Skeletal muscle cell (primary cell): ENCODE data around the gene ARFIP2.
"Not testable (repeated sequence)": the region's sequence is repeated elsewhere in the genome, so short reads cannot be mapped to it uniquely, and the experiment has no call there.

Source experiments
- DNase-seq: peaks from one replicate; pipeline ENCODE4 v3.0.0-alpha.2; 2010; ENCODE audit warnings: low read depth
- H3K4me3 ChIP-seq: 2 replicates; pipeline ENCODE4 v1.5.1; 2011; ENCODE audit warnings: low read depth, mild to moderate bottlenecking, control low read depth, low read length, moderate library complexity

ARFIP2 gene, protein sequence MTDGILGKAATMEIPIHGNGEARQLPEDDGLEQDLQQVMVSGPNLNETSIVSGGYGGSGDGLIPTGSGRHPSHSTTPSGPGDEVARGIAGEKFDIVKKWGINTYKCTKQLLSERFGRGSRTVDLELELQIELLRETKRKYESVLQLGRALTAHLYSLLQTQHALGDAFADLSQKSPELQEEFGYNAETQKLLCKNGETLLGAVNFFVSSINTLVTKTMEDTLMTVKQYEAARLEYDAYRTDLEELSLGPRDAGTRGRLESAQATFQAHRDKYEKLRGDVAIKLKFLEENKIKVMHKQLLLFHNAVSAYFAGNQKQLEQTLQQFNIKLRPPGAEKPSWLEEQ

DNA sequence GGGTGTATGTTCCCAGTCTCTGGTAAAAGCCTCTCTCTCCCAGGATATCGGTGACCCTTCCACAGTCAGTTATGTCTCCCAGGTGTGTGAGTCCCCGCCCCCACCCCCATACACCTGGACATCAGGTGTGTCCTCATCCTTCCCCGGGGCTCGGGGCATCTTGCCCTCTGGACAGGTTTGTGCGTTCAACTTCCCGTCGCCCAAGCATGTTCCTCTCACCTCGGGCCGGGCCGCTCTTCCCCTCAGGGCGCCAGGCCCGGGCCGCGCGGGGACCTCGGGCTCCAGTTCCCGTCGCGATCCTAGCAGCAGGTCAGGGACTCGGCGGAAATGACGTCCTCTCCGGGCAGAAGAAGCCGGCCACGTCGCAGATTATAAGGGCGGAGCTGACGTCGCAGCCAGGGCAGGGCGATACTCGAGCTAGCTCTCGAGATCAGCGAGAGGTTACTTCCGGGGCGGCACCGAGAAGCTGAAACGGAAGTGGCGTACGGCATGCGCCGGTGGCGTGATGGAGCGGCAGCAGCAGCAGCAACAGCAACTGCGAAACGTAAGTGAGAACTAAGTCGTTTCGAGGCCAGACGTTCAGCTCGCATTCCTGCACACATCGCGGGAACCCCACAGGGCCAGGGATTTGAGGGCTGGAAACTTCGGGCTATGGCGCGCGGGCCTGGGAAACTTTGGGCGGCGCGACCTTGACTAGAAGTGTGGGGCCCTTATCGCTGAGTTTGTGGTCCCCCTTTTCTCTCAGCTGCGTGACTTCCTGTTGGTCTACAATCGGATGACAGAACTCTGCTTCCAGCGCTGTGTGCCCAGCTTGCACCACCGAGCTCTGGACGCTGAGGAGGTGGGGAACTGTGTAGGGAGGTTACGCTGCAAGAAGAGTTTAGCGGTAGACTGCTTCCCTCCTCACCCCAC is at the start of gene ARFIP2, which contains the start of gene TIMM10B:
Gene ARFIP2 (minus strand): TSS at position 320 of the 912 bp plus-strand sequence. CDS start 910 bp downstream, outside the sequence.
Gene TIMM10B (plus strand): TSS at position 490 of the 912 bp plus-strand sequence. CDS start 16 bp downstream, at position 506.
- H3K4me3 ChIP-seq = peak within 1 kb of the TSS; percentile 80
- peak; percentile 92 for DNase-seq

DNA sequence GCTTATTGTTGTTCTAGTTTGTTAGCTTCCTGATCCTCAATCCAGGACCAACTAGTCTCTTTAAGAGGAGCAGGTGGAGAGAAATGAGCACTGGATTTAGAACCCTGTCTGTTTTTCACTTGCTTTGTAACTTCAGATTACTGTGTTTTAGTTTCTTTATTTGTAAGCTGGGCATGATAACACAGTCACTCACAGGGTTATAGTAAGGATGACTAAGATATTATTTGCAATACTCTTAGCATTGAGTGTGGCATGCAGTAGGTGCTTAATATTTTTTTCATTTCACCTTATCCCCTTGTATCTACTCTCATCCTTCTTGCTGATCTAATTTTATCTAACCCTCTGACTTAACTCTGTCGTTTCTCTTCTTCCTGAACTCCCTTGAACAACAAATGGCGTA is 49.7 kb upstream of the ARFIP2 start:
- H3K4me3 ChIP-seq = no peak overlapping the region
- DNase-seq = no peak

DNA sequence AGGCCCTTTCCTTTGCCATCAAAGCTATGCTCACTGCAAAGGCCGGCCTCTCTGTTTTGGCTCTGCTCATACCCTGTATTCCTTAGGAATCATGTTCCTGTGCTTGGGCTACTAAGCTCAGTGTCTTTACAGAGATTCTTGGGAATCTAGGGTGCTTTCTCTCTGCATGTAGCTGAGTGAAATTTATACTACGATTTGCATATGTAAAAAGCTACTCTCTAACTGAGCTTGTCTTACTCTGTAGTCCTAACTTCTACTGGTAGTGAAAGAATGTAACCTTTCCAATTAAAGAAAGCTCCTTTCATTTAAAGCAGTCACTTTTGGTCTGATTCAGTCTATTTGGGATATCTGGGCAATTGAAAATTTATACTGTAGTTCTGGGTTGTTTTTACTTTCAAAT is 48.1 kb upstream of the ARFIP2 start:
- DNase-seq = no peak
- no peak overlapping the region for H3K4me3 ChIP-seq

DNA sequence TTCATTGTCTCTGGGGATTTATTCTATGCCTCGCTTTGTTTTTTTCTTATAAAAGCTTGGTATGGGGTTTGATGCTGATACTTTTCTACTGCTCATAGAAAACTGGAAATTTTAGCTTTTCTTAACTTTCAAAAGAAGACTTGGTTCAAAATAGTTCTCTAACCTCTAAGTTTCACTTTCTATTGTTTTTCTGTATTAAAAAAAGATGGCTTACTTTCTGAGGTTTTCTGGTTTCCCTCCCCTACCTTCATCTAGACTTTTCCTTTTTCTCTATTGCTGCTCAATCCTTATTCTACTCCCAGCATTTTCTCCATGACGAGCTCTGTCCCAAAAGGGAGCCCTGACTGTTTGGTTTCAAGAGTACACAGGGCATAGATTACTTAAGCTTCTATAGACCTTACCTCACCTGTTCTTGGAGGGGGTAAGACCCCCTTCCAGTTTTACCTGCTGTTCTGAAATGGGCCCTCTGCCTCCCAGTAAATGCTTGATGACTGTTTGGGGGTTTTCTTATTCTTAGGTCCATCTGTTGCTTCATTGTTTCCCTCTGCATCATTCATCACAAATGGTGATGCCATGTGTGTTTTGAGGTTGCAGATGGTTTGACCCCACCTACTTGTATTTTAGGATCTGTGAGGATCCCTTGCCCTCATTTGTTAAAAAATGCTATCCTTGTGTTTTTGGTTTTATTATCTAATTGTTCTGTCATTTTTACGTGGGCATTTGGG is 45.4 kb upstream of the ARFIP2 start:
- no peak for DNase-seq
- no peak overlapping the region for H3K4me3 ChIP-seq

DNA sequence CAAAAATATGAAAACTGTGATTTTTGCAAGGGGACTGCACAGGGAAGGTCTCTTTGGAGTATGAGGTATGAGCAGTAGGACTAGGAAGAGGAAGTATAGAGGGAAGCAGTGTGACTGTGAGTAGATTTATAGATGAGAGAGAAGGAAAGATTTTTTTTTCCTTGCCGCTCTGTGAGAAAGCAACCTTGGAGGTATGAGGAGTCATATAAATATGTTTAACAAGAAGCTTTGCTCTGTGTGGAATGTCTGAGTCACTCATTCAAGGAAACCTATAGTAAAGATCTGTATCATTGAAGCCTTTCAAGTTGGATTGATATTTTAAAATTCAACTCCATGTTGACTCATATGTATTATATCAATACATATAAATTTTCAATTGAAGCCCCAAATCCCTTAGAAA is 42.1 kb upstream of the ARFIP2 start:
- no peak overlapping the region for H3K4me3 ChIP-seq
- DNase-seq = no peak

DNA sequence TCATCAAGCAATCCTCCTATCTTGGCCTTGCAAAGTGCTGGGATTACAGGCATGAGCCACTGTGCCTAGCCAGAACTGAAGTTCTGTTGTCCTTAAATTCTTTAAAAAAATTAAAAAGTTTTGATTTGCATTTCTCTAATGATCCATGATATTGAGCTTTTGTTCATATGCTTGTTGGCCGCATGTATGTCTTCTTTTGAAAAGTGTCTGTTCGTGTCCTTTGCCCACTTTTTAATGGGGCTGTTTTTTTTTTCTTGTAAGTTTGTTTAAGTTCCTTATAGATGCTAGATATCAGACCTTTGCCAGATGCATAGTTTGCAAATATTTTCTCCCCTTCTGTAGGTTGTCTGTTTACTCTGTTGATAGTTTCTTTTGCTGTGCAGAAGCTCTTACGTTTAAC is 40.8 kb upstream of the ARFIP2 start:
- not testable (repeated sequence) for H3K4me3 ChIP-seq, DNase-seq

DNA sequence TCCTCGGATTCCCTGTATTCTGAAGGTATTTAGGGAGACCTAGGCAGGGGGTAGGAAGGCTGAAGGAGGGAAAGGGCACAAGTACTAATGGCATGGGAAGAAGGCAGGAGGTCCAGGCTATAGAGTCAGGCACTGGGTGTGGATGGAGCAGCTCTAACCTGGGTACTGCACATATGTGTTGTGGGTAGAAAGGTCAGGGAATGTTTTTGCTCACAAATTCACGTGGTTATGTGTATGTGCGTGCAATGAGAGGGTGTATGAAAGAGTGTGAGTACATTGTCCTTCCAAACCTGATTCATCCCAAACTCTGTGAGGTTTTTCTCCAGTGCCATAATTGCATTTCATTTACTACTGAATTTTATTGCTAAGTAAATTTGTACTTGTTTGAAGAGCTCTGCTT is 39.1 kb upstream of the ARFIP2 start:
- H3K4me3 ChIP-seq = no peak overlapping the region
- no peak for DNase-seq

DNA sequence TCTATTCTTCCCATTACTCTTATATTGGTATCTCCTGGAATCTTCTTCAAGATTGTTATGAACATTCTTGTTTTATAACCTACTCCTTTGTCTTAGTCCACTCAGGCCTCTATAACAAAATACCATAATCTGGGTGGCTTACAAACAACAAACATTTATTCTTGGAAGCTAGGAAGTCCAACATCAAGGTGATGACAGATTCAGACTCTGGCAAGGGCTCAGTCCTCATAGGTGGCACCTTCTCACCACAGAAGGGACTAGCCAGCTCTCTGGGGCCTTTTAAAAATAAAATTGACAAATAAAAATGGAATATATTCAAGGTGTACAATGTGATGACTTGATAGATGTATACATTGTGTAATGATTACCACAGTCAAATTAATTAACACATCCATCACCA is 35.7 kb upstream of the ARFIP2 start:
- DNase-seq = no peak
- no peak overlapping the region for H3K4me3 ChIP-seq

DNA sequence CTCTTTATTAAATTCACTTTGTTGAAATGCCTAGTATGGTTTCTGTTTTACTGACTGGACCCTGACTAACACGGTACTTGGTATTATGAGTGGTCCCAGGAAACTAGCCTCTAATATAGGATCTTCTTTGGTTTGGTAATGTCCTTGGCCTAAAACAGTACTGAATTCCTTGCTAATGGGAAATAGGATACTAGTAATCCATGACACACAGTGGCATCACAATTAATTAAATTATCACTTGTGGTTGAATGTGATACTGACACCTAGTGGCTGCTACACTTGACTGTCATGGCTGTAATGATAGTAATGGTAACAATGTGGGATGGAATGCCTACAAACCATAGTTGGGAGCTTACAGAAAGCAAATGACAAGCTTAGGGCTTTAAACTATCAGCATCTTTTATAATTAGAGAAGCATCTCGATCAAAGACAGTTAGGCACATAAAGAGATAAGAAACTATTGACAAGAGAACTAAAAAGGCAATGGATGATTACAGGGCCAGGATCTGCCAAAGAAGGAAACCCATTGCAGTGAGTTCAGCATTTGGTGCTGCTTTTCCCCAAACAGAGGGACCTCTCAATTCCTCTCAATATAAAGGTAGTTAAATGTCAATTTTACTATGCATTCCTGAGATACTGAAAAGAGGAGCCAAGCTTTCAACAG is 24.6 kb upstream of the ARFIP2 start:
- DNase-seq = no peak
- H3K4me3 ChIP-seq = no peak overlapping the region

DNA sequence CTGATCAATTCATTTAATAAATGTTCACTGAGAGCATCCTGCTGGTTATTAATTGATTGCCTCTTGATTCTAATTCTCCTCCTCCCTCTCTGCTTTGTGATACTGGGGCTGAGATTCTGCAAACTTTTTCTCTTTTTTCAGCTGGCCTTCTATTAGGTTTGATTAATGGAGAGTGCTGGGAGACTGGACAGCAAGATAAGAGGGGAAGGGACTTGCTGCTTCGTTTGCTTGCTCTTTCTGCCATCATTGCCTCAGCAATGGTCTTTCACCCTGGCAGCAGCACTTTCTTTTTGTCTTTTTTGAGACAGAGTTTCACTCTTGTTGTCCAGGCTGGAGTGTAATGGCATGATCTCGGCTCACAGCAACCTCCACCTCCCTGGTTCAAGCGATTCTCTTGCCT is 23.0 kb upstream of the ARFIP2 start:
- DNase-seq = no peak
- H3K4me3 ChIP-seq = no peak overlapping the region

DNA sequence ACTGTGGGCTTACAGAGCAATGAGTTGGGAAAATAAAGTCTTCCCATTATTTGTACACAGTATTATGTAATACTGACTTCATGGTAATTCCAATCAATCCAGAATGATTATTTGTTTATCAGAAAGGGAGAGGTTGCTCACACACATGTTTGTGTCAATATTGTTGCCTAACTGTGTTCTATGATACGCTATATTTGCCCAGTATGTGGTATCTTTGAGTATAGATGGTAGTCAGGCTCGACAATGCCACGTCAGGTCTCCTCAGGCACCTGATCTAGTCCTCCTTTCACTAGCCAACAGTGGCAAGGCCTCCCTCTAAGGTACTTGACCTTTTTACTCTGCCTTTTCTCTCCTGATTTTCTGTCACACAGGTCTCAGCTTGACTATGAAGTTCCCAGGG is 21.3 kb upstream of the ARFIP2 start:
- H3K4me3 ChIP-seq = no peak overlapping the region
- DNase-seq = no peak

DNA sequence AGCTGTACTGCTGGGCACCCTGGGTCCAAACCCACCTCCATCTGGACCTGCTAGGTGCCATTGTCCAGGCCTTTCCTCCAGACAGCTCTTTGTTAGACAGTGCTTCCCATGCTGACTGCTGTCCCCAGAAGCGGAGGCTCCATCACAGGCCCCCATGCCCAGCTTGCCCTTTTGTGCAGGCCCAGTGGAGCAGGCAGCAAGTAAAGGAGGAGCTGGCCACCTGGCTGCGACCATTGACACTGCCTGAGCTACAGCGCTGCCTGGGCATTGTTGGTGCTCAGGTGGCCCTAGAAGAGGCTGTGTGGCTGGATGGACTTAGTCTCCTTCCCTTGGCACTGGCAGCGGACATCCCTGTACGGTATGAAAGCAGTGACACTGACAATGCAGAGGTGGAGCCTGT is 17.4 kb upstream of the ARFIP2 start:
- no peak overlapping the region for H3K4me3 ChIP-seq
- DNase-seq = no peak

DNA sequence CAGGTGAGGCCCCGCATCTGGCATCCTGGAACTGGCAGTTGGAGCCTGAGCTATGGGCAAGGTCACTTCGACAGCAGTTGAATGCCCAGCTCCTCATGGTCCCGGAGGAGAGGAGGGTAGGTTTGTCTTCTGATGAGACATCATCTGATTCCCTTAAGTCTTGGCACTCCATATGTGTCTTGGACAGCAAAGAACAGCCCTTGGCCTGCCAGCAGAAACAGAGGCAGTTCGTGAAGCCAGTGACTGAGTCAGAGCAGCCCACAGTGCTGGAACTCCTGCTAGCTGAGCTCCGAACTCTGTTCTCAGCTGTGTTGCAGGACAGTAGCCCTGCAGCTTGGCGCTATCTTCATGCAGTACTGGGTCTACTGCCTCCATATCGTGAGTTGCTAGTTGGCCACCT is 17.0 kb upstream of the ARFIP2 start:
- H3K4me3 ChIP-seq = no peak overlapping the region
- no peak for DNase-seq

DNA sequence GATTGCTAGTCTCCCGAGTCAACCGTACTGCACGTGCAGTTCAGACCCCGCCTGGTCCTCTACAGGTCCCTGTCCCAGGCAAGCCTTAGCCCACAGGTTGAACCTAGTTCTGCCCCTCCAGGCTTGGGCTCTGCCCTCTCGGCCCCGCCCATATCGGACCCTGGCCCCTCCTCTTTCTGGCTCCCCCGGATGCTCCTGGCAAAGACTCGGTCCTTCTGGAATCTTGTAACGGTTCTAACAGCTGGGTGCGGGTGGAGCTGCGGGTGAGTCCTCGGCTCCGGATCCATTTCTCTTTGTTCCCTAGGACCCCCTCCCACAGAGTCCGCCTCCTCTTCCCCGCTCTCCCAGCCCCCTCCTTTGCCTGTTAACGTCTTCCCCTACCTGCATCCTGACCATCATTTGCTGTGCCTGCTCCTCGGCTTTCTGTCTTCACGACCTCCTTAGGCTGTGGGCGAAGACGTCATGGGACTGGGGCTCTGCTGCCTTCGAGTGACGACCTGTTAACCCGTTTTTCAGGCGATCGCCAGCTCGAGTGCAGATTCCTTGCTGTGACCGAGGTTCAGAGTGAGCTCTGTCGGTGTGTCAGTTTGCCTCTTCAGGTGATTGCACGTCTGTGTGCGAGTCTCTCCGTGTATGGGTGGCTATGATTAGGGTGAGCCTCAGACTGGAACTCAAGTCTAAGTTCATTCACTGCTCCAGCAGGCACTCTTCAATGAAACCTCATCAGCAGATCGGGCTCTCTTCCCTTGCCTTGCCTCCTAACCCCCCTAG is 16.1 kb upstream of the ARFIP2 start, which contains the start of gene DNHD1:
Gene DNHD1 (plus strand): TSS at position 212 of the 771 bp plus-strand sequence. CDS start 936 bp downstream, outside the sequence.
- H3K4me3 ChIP-seq = no peak within 1 kb of the TSS
- DNase-seq = no peak

DNA sequence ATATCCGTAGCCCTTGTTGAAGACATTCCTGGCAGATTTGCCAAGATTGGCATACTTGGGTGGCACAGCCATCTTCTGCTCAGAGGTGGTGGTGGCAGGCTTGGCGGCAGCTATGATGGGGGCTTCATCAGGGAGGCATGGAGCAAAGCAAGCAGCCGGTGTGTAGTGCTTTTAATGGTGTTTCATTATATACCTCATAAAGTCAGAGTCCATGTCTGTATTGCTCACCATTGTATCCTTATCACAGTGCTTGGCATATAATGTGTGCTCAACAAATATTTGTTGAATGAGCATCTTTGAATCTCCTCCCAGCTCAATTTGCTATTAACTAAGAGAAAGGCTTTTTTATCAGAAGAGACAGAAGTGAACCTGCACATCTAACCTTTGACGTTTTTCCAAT is 8.2 kb upstream of the ARFIP2 start:
- H3K4me3 ChIP-seq = no peak overlapping the region
- DNase-seq = no peak

DNA sequence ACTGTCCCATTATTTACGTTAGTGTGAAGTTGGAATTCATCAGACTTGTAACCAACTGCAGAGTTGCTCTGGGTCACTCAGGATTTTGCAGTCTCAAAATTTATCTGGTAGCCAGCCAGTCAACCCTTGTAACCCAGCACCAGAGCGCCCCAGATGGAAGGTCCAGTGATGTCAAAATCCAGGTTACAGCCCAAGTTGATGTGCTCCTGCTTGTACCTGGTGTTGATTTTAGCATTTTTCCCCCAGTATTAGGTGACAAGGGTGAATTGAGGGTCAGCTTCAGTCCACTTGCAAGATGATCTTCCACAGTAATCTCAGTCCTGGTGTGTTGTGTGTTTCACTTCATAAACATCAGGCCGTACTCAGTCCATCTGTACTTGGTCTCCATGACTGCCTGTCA is 7.7 kb upstream of the ARFIP2 start:
- DNase-seq = no peak
- no peak overlapping the region for H3K4me3 ChIP-seq

DNA sequence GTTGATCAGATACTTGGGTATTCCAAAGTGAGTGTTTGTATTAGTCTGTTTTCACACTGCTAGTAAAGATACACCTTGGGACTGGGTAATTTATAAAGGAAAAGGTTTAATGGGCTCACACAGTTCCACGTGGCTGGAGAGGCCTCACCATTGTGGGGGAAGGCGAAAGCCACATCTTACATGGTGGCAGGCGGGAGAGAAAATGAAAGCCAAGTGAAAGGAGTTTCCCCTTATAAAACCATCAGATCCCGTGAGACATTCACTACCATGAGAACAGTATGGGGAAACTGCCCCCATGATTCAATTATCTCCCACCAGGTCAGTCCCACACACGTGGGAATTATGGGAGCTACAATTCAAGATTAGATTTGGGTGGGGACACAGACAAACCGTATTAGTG is 7.2 kb upstream of the ARFIP2 start:
- no peak overlapping the region for H3K4me3 ChIP-seq
- DNase-seq = no peak

DNA sequence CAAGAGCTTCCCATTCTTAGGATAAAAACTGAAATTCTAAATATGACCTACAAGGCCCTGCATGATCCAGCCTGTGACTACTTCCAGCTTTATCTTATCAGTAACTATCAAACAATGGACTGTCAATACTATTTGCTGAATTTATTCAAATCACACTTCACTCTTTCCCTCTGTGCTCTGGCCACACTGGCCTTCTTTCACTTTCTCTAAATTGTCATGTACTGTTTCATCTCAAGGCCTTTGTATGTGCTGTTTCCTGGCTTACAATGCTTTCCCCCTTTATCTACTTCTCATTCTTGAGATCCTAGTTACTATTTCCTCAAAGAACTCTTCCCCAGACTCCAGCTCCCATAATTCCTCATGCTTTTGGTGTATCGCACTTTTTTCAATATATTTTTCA is 5.8 kb upstream of the ARFIP2 start:
- no peak for DNase-seq
- H3K4me3 ChIP-seq = no peak overlapping the region

DNA sequence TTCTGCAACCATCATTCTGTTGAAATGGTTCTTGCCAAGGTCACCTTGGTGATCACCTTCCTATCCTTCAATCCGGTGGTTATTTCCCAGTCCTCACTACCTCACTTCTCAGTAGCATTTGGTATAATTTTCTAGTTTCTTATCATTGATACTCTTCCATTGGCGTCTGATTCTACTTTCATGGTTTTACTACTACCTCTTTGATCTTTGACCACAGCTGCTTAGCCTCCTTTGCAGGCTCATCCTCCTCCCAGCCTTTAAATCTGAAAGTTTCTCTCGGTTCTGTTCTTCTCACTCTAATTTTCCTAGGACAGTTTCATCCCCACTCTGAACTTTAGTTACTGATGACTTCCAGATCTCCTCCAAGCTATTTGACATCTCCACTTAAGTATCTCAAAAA is 5.1 kb upstream of the ARFIP2 start:
- H3K4me3 ChIP-seq = no peak overlapping the region
- DNase-seq = no peak
